ENCODE measurements around the gene TSPAN3.
A peak's percentile ranks its signal among the peaks of the same experiment; 100 is the strongest.

The TSPAN3 gene
- 5.0 to 15.2 reads per million in 2 donors for total RNA-seq

DNA sequence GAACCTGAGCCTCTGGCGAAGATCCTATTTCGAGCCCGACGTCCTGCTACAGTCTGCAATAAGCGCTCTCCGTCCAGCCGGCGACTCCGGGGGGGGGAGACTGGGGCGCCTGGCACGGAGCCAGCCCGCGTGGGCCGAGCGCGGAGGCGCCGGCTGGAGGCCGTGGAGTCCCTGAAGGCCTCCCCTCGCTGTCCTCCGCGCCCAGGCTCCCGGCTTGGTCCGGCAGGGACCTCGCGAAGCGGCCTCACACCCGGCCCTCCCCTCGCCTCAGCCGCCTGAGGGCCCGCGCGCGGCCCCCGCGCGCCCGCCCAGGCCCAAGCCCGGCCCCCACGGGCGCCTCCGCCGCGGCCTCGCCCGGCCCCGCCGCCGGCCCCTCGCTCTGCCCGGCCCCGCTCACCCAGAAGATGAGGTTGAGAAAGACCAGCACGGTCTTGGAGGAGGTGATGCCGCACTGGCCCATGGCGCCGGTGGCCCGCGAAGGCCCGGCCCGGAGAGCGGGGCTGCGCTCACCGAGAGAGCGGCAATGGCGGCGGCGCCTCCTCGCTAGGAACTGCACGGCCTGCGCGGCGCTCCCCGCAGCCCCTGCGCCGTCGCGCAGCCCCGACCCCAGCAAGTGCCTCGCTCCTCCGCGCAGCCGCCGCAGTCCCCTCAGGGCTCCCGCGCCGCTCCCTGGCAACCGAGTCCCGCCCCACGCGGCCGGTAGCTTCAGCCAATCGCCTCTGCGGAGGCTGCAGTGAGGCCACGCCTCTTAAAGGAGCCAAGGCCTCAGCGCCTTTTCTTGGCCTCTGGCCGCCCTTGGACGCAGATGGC is at the start of gene TSPAN3:
TSS of gene TSPAN3 (minus strand) at position 615 of the 810 bp plus-strand sequence. CDS start at position 460, 155 bp downstream.
- DNase-seq = peak; percentile 81 to 93 (median 88)

GRCh38 chr15:77120576-77120975 is 49.7 kb upstream of the TSPAN3 start:
- DNase-seq = no peak

GRCh38 chr15:77119446-77119845 is 48.5 kb upstream of the TSPAN3 start:
- no peak for DNase-seq

GRCh38 chr15:77118882-77119321 is 48.0 kb upstream of the TSPAN3 start:
- DNase-seq = peak in 2 of 5 experiments; percentile 31 to 70

- no peak for DNase-seq
These were observed 44.3 kb upstream of the TSPAN3 start for GRCh38 chr15:77115179-77115578.

- DNase-seq = no peak
These were observed 42.1 kb upstream of the TSPAN3 start for GRCh38 chr15:77112838-77113504.

DNA sequence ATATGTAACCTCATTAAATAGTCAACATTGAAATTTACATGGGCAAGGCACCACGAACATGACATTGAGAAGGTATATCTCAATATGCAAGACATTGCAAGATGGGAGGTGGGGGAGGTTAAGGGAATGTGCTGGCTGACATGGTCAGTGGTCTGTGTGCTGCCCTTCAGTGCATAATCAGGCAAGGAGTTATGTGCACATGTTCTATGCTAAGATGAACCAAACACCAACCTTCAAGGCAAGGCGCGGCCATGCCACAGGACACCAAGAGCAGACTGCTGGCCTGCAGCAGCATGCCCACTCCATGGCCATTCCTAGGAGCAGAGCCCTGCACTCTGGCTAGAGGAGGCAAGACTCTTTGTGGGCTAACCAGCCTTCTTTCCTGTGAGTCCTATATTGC is 40.9 kb upstream of the TSPAN3 start:
- DNase-seq = no peak

DNA sequence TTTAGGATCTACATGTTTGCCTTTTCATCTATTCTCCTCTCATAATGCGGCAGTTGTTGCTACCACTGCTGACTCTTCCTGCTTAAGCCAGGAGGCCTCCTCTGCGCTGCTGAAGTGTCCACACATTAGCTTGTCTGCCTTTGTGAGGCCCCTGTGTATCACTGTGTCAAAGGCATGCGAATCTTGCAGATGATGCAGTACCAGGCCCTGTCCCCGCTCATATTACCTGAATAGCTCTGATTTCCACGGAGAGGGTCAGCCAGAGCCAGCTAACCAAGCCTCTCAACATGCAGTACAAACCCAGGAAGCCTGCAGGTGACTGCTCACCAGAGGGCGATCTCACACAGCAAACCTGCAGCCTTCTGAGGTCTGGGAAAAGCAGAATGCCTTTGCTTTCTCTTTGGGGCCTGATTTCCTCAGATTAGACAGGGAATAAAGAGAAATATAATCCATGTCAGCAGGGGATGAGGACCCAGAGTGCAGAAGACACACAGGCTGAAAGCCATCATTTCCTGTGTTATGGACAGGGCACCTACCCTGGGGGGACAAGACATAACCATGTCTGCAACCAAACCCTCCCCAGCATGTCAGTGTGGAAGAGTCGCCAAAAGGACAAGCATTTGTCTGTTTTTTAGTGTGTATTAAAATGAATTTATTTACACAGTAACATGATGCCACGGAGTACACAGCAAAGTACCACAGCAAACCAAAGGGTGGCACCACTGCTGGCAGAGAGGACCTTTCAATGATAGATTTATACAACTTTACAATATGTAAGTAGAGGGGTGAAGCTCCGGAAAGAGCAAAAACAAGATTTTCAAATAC is 36.8 kb upstream of the TSPAN3 start:
- DNase-seq = peak in 1 of 5 experiments; percentile 51

- no peak for DNase-seq
These were observed 36.2 kb upstream of the TSPAN3 start for GRCh38 chr15:77107068-77107467.

DNA sequence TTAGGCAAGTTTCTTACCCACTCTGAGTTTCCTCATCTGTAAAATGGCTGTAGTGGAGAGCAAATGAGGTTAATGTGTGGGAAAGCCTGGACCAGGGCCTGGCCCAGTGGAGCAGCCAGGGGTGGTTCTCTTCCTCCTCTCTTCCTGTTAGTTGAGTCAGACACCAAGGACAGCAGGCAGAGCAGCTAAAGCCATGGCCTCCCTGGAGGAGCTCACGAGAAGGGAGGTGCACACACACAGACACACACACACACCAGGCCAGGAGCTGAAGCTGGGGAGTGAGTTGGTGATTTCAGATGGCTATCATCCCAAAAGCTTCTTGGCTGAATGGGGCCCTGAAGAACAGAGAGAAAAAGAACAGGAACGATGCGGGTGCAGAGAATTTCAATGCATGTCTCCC is 33.2 kb upstream of the TSPAN3 start:
- DNase-seq = no peak

- no peak for DNase-seq
These were observed 29.0 kb upstream of the TSPAN3 start for GRCh38 chr15:77099741-77100463.

- DNase-seq = no peak
These were observed 27.7 kb upstream of the TSPAN3 start for GRCh38 chr15:77098572-77098971.

GRCh38 chr15:77097921-77098320 is 27.0 kb upstream of the TSPAN3 start:
- no peak for DNase-seq

GRCh38 chr15:77097248-77097721 is 26.4 kb upstream of the TSPAN3 start:
- no peak for DNase-seq

GRCh38 chr15:77096541-77096940 is 25.6 kb upstream of the TSPAN3 start:
- DNase-seq = no peak

GRCh38 chr15:77096138-77096537 is 25.2 kb upstream of the TSPAN3 start:
- DNase-seq = no peak

GRCh38 chr15:77094397-77095030 is 23.6 kb upstream of the TSPAN3 start:
- no peak for DNase-seq

GRCh38 chr15:77093436-77093835 is 22.5 kb upstream of the TSPAN3 start:
- DNase-seq = no peak

DNA sequence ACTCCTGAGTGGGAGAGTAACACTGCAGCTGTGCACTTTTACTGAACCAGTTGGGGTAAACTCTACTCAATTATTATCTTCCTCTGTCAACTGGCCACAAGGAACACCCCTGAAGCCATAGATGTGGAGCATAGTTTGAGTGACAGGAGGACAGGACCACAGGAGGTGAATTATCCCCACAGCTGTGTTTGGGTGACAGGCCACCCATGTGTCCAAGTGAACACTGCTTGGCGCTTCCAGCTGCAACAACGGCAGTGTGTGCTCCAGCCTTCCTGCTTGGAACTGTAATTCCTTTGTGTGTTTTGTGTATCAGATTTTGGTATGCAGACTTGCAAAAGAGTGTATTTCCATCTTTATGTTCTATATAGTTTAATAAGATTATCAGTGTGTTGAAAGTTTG is 20.2 kb upstream of the TSPAN3 start:
- DNase-seq = no peak

DNA sequence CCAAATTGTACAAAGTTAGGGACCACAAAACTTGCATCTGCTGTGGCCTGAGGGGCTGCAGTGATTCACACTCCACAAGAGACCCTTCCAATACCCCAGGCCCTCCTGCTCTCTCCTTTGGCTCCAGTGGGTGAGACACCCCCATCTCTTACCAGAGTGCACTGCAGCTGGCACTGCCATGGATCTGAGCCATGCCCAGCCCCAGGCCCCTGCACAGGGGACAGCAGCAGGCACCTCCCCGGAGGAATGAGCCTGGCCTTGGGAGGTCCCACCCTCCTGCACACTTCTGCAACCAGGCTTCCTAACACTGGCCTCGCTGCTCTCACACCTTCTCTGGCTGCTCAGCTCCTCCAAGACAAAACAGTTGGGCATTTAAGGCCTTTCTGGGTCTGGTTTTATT is 16.3 kb upstream of the TSPAN3 start:
- DNase-seq = no peak

- peak in 1 of 5 experiments; percentile 55 for DNase-seq
These were observed 14.4 kb upstream of the TSPAN3 start for GRCh38 chr15:77085297-77085696.

GRCh38 chr15:77084436-77084835 is 13.5 kb upstream of the TSPAN3 start:
- no peak for DNase-seq
